NCI-H345 treated with DMSO at 0.1 percent for 48 hours (cell line): ENCODE results near the gene TRIM7.

Experiments used
- DNase-seq: peaks from one replicate; lab custom pipeline; 2025; ENCODE audit not compliant: unreplicated experiment; lab: John Stamatoyannopoulos, UW

TRIM7 gene

GRCh38 chr5:181233088-181233800, 28.2 kb upstream of the TRIM7 start:
- no peak for DNase-seq

GRCh38 chr5:181232593-181232992, 27.6 kb upstream of the TRIM7 start:
- no peak for DNase-seq

GRCh38 chr5:181231432-181231831, 26.4 kb upstream of the TRIM7 start:
- DNase-seq, result no peak

- no peak for DNase-seq
Measured at GRCh38 chr5:181230551-181230950, 25.6 kb upstream of the TRIM7 start.

GRCh38 chr5:181229996-181230395, 25.0 kb upstream of the TRIM7 start:
- DNase-seq, result no peak

GRCh38 chr5:181224390-181225229, 19.6 kb upstream of the TRIM7 start:
- DNase-seq, result no peak

GRCh38 chr5:181223729-181224389, 18.9 kb upstream of the TRIM7 start:
- DNase-seq, result no peak

GRCh38 chr5:181223058-181223728, 18.2 kb upstream of the TRIM7 start, which contains the start of gene TRIM41:
TSS of gene TRIM41 (plus strand) at chr5:181223281. CDS start at chr5:181224000, 719 bp downstream.
- DNase-seq, result no peak

GRCh38 chr5:181222630-181223057, 17.6 kb upstream of the TRIM7 start:
- no peak for DNase-seq

- DNase-seq, result no peak
Measured at GRCh38 chr5:181221792-181222629, 17.0 kb upstream of the TRIM7 start.

- no peak for DNase-seq
Measured at GRCh38 chr5:181221105-181221791, 16.3 kb upstream of the TRIM7 start.

- no peak for DNase-seq
Measured at GRCh38 chr5:181220178-181220515, 15.2 kb upstream of the TRIM7 start.

- no peak for DNase-seq
Measured at GRCh38 chr5:181219262-181220177, 14.5 kb upstream of the TRIM7 start.

GRCh38 chr5:181218795-181219124, 13.8 kb upstream of the TRIM7 start:
- no peak for DNase-seq

GRCh38 chr5:181217803-181218062, 12.7 kb upstream of the TRIM7 start:
- no peak for DNase-seq

- DNase-seq, result no peak
Measured at GRCh38 chr5:181217111-181217802, 12.3 kb upstream of the TRIM7 start.

GRCh38 chr5:181215997-181216989, 11.3 kb upstream of the TRIM7 start:
- no peak for DNase-seq
